Fibroblast of upper back skin (primary cell): ENCODE measurements around the gene TBC1D10A.

Experiments used
- DNase-seq: peaks from one replicate; pipeline ENCODE4 v3.0.0-alpha.2; 2013

The TBC1D10A gene

DNA sequence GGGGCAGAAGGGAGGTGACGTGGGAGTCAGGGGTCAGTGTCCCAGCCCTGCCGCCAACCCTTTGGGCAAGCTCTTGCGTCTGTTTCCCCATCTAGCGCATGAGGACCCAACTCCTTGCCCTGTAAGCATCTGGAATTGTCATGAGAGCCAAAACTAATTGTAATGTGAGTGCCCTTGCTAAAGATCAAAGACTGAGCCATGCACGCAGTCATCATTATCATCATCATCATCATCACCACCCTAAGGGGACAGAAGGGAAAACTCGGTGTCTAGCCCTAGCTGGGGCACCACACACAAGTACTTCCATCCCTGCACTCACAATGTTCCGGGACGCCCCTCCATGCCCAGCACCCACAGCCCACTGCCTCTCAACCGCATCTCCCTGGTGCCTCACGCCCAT lies 82.7 kb downstream of the TBC1D10A start:
- DNase-seq = no peak

GRCh38 chr22:30243661-30244060 lies 83.1 kb downstream of the TBC1D10A start:
- DNase-seq = no peak
